ENCODE measurements around the gene PLA2G4D. TPM values are rescaled to one million over a fixed set of nuclear protein-coding genes. Genes with fewer than 3 reads are reported as not detected.

PLA2G4D gene
- total and polyA plus RNA-seq, 10 of the 15 experiments (the other 5 are each of a cell fraction or from before 2014, with no cell fraction given), result 0.03 TPM; not detected in 9

GRCh38 chr15:42042602-42043400 lies 51.6 kb downstream of the PLA2G4D start:
- Histone ChIP-seq H2AFZ (ENCODE audit: control insufficient read depth, low read depth, low read length) (no peak overlapping the region), H4K20me1 (ENCODE audit: control insufficient read depth, insufficient read depth) (no peaks in the 10 kb centered on the region), H3K4me2 (ENCODE audit: control insufficient read depth, insufficient read depth) (no peak overlapping the region), H3K27me3 (replicated peaks in 1 of 2; ENCODE audit: control insufficient read depth in 2 of 2, insufficient read depth in 2 of 2, low read length in 1 of 2) (no peaks in the 10 kb centered on the region), H3K27ac (ENCODE audit: control insufficient read depth, insufficient read depth) (no peak overlapping the region), H3K9ac (ENCODE audit: control insufficient read depth, insufficient read depth, low read length) (no peak overlapping the region), H3K79me2 (ENCODE audit: control insufficient read depth, insufficient read depth, low read length) (no peaks in the 10 kb centered on the region), H3K4me1 (ENCODE audit: control insufficient read depth, insufficient read depth, low read length) (no peaks in the 10 kb centered on the region), H3K36me3 (ENCODE audit: control insufficient read depth in 2 of 2, insufficient read depth in 2 of 2, low read length in 1 of 2) (no peaks in the 10 kb centered on the region), H3K9me3 (replicated peaks; ENCODE audit: control insufficient read depth, insufficient read depth, low read length) (no peaks in the 10 kb centered on the region), H3K4me3 (no peak overlapping the region)
- ATAC-seq (no peak), DNase-seq (ENCODE audit: low read depth, low spot score) (no peak), FAIRE-seq (peak; percentile 18)
- intact Hi-C loops (cut with micrococcal nuclease; ENCODE audit: unreplicated experiment) (no loop called here), in situ Hi-C loops (cut with MboI) (no loop called here)
- no TSS peak for BruUV-seq (replicated peaks)
- ChIA-PET CTCF (interaction anchor here (0.5 to 1.0 kb wide), 4 partner anchors 54 to 868 kb away, joined by 3 read pairs; no protein-coding TSS in a partner anchor), RAD21 (ENCODE audit: unreplicated experiment) (no interaction called here), POLR2A (interaction anchor here (0.9 kb wide), 1 partner anchor 8 kb away, joined by 3 read pairs; no protein-coding TSS in a partner anchor), SMC1A (ENCODE audit: uncharacterized antibody, unreplicated experiment) (interaction anchor here (0.9 to 2.1 kb wide), 3 partner anchors 9 to 53 kb away, joined by 3 to 8 read pairs (median 5); no protein-coding TSS in a partner anchor)
- WGBS (ENCODE audit: insufficient coverage, insufficient replicate concordance, low lambda C conversion rate, missing lambda C conversion rate), result 41% methylated on average over 5 of the region's 5 CpGs
- TF ChIP-seq MYC (IDR thresholded peaks at IDR 0.05; ENCODE audit: insufficient read depth, insufficient read length, insufficient replicate concordance, low read length, severe bottlenecking) (no peak), ATF2 (IDR thresholded peaks at IDR 0.05; ENCODE audit: low read length) (no peak), BMI1 (IDR thresholded peaks at IDR 0.05; ENCODE audit: borderline replicate concordance) (no peak), IRF4 (IDR thresholded peaks at IDR 0.05; ENCODE audit: low read depth, low read length) (no peak), SMC3 (IDR thresholded peaks at IDR 0.05; ENCODE audit: borderline replicate concordance, low read length) (no peak), USF1 (IDR thresholded peaks at IDR 0.05; ENCODE audit: borderline replicate concordance, extremely low read length, insufficient read depth, low read depth, low read length) (no peak), KAT2A (conservative IDR thresholded peaks at IDR 0.05; ENCODE audit: control insufficient read depth, low read depth, low read length) (no peak), RAD51 (IDR thresholded peaks at IDR 0.05) (no peak), IKZF2 (IDR thresholded peaks at IDR 0.05) (no peak), JUNB (IDR thresholded peaks at IDR 0.05) (no peak), ZNF687 (IDR thresholded peaks at IDR 0.05) (no peak), FOS (IDR thresholded peaks at IDR 0.05; ENCODE audit: borderline replicate concordance, extremely low read depth, insufficient read length) (no peak), SIN3A (IDR thresholded peaks at IDR 0.05; ENCODE audit: low read depth, low read length) (no peak)

All from GM12878 (cell line).